NT2/D1 (cell line): ENCODE data around the gene SALL3.

Experiments used
- DNase-seq: peaks from one replicate; pipeline ENCODE4 v3.0.0-alpha.2; 2011; ENCODE audit warnings: low read depth, low spot score
- H3K27me3 ChIP-seq: 2 replicates; pipeline ENCODE4 v1.6.0; 2011; ENCODE audit warnings: mild to moderate bottlenecking; ENCODE audit not compliant: insufficient read length, insufficient read depth
- H3K36me3 ChIP-seq: 2 replicates; pipeline ENCODE4 v1.6.1; 2011; ENCODE audit warnings: mild to moderate bottlenecking, low read length, mixed read lengths; ENCODE audit not compliant: insufficient read depth, insufficient read length
- H3K4me1 ChIP-seq: 2 replicates; pipeline ENCODE4 v1.5.1; 2011; ENCODE audit not compliant: insufficient read depth, insufficient read length
- H3K4me3 ChIP-seq: 2 replicates; pipeline ENCODE4 v1.5.1; 2011; ENCODE audit warnings: low read depth; ENCODE audit not compliant: insufficient read length
- H3K9ac ChIP-seq: 2 replicates; pipeline ENCODE4 v1.6.0; 2011; ENCODE audit warnings: low read depth; ENCODE audit not compliant: insufficient read length
- H3K9me3 ChIP-seq: 2 replicates; pipeline ENCODE4 v1.5.1; 2011; ENCODE audit warnings: mild to moderate bottlenecking, low read length; ENCODE audit not compliant: insufficient read depth
- SUZ12 ChIP-seq: IDR thresholded peaks from 2 replicates; pipeline ENCODE4 v1.6.1; 2011; ENCODE audit not compliant: insufficient read length, insufficient read depth; ENCODE audit errors: extremely low read depth
- YY1 ChIP-seq: IDR thresholded peaks from 2 replicates; pipeline ENCODE4 v1.6.1; 2011; ENCODE audit not compliant: insufficient read length, insufficient read depth
- ZNF274 ChIP-seq: IDR thresholded peaks from 2 replicates; pipeline ENCODE4 v1.6.1; 2011; ENCODE audit warnings: mild to moderate bottlenecking, low read depth, low read length

SALL3 gene

GRCh38 chr18:78996741-78997490, 17.3 kb downstream of the SALL3 start:
- DNase-seq = no peak
- no peaks in the 10 kb centered on the region for H3K27me3 ChIP-seq

GRCh38 chr18:78998371-78999071, 18.9 kb downstream of the SALL3 start:
- no peaks in the 10 kb centered on the region for H3K27me3 ChIP-seq
- TF ChIP-seq YY1 (no peak), ZNF274 (no peak), SUZ12 (no peak)
- peaks cover 16% of the 10 kb centered on the region for H3K4me1 ChIP-seq
- H3K36me3 ChIP-seq = peaks cover 96% of the 10 kb centered on the region
- H3K4me3 ChIP-seq = no peak overlapping the region
- no peak overlapping the region for H3K9ac ChIP-seq
- no peaks in the 10 kb centered on the region for H3K9me3 ChIP-seq
- no peak for DNase-seq

More at GRCh38 chr18:78996741-78997490, 17.3 kb downstream of the SALL3 start:
- Histone ChIP-seq H3K4me3 (no peak overlapping the region), H3K36me3 (peaks cover 91% of the 10 kb centered on the region), H3K9me3 (no peaks in the 10 kb centered on the region), H3K9ac (no peak overlapping the region), H3K4me1 (peaks cover 16% of the 10 kb centered on the region)
- TF ChIP-seq SUZ12 (no peak), ZNF274 (no peak), YY1 (no peak)

DNA sequence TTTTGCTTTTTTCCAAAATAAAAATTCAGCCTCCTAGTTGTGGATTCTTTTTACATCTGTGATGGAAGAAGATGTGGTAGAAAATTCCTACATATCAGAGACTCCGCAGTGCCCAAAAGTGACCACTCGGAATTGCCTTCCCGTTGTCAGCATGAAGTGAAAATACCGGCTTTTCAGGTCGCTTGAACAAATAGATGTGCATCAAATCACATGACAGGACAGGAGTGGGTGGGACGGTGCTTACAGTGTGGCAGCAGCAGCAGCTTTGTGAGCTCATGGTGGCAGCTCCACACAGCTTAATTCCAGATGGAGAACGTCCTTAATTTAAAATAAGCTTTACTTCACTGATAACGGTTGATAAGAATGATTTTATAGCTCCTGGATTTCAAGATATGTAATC, 20.3 kb downstream of the SALL3 start:
- Histone ChIP-seq H3K36me3 (peaks cover 90% of the 10 kb centered on the region), H3K9me3 (no peaks in the 10 kb centered on the region), H3K4me3 (no peak overlapping the region), H3K27me3 (no peaks in the 10 kb centered on the region), H3K9ac (no peak overlapping the region), H3K4me1 (peaks cover 16% of the 10 kb centered on the region)
- no peak for DNase-seq
- TF ChIP-seq YY1 = no peak
- no peak for TF ChIP-seq SUZ12
- TF ChIP-seq ZNF274 = no peak

- H3K36me3 ChIP-seq = peaks cover 79% of the 10 kb centered on the region
Observed at GRCh38 chr18:79000997-79001396, 21.4 kb downstream of the SALL3 start.

GRCh38 chr18:79005653-79006052, 26.0 kb downstream of the SALL3 start:
- Histone ChIP-seq H3K4me1 (no peaks in the 10 kb centered on the region), H3K9ac (no peak overlapping the region), H3K36me3 (peaks cover 33% of the 10 kb centered on the region), H3K4me3 (no peak overlapping the region), H3K9me3 (no peaks in the 10 kb centered on the region), H3K27me3 (no peaks in the 10 kb centered on the region)
- no peak for TF ChIP-seq SUZ12
- TF ChIP-seq YY1 = no peak
- TF ChIP-seq ZNF274 = no peak
- no peak for DNase-seq

More at GRCh38 chr18:79000997-79001396, 21.4 kb downstream of the SALL3 start:
- no peak overlapping the region for H3K4me3 ChIP-seq
- no peaks in the 10 kb centered on the region for H3K9me3 ChIP-seq
- no peak for DNase-seq
- no peaks in the 10 kb centered on the region for H3K27me3 ChIP-seq
- H3K9ac ChIP-seq = no peak overlapping the region
- TF ChIP-seq YY1 = no peak
- no peak for TF ChIP-seq SUZ12
- TF ChIP-seq ZNF274 = no peak
- peaks cover 8% of the 10 kb centered on the region for H3K4me1 ChIP-seq

GRCh38 chr18:79006106-79006795, 26.6 kb downstream of the SALL3 start:
- Histone ChIP-seq H3K9ac (no peak overlapping the region), H3K27me3 (no peaks in the 10 kb centered on the region), H3K9me3 (no peaks in the 10 kb centered on the region), H3K36me3 (peaks cover 28% of the 10 kb centered on the region), H3K4me3 (no peak overlapping the region), H3K4me1 (no peaks in the 10 kb centered on the region)
- no peak for TF ChIP-seq SUZ12
- TF ChIP-seq ZNF274 = no peak
- no peak for TF ChIP-seq YY1
- no peak for DNase-seq

GRCh38 chr18:79007440-79007839, 27.8 kb downstream of the SALL3 start:
- TF ChIP-seq SUZ12 = no peak
- no peak for TF ChIP-seq YY1
- H3K4me1 ChIP-seq = no peaks in the 10 kb centered on the region
- no peaks in the 10 kb centered on the region for H3K9me3 ChIP-seq
- H3K4me3 ChIP-seq = no peak overlapping the region
- DNase-seq = no peak
- no peak overlapping the region for H3K9ac ChIP-seq
- H3K36me3 ChIP-seq = peaks cover 17% of the 10 kb centered on the region
- no peaks in the 10 kb centered on the region for H3K27me3 ChIP-seq
